ENCODE measurements around the gene MUC16. TPM values are rescaled to one million over a fixed set of nuclear protein-coding genes. Genes with fewer than 3 reads are reported as not detected.
"Not testable (repeated sequence)": the region's sequence is repeated elsewhere in the genome, so short reads cannot be mapped to it uniquely, and the experiment has no call there.

The MUC16 gene
- not detected for total RNA-seq
- polyA plus RNA-seq = not detected

- Mint-ChIP-seq H3K4me1 (no peaks in the 10 kb centered on the region), H3K36me3 (no peaks in the 10 kb centered on the region), H3K4me3 (peak within 1 kb of the TSS in 4 of 8 donors; percentile 10 to 64 (median 39)), H3K27ac (peak within 1 kb of the TSS in 1 of 7 donors; percentile 47), H3K9me3 (peaks cover 0 to 6% (median 0%) of the 10 kb centered on the region in 8 donors), H3K27me3 (peaks cover 3 to 11% of the 10 kb centered on the region in 2 donors)
- H3K4me3 ChIP-seq (ENCODE audit: low read length in 2 of 2) = no peak within 1 kb of the TSS
- H3K9me3 ChIP-seq (ENCODE audit: control insufficient read depth in 1 of 2, low read length in 2 of 2) = no peaks in the 10 kb centered on the region
- no peaks in the 10 kb centered on the region for H3K4me1 ChIP-seq (ENCODE audit: insufficient read depth, low read length)
- intact Hi-C loops (cut with micrococcal nuclease) = no loop called here
- H3K36me3 ChIP-seq (ENCODE audit: insufficient read depth, low read length) = no peaks in the 10 kb centered on the region
- H3K27ac ChIP-seq (ENCODE audit: low read depth, low read length) = no peak within 1 kb of the TSS
- H3K27me3 ChIP-seq (ENCODE audit: insufficient read depth, low read length) = no peaks in the 10 kb centered on the region
- ChIA-PET POLR2A (ENCODE audit: partially characterized antibody) (no interaction called here), CTCF (ENCODE audit: partially characterized antibody) (no interaction called here)
- no peak for DNase-seq
These were observed at the start of gene MUC16 for GRCh38 chr19:9009935-9010651. Gene MUC16 (minus strand): TSS chr19:9010409.

- H3K27me3 Mint-ChIP-seq = peaks cover 2 to 6% of the 10 kb centered on the region in 2 donors
- Histone ChIP-seq H3K4me1 (ENCODE audit: insufficient read depth, low read length) (no peaks in the 10 kb centered on the region), H3K4me3 (ENCODE audit: low read length in 2 of 2) (no peak overlapping the region), H3K9me3 (ENCODE audit: control insufficient read depth in 1 of 2, low read length in 2 of 2) (no peaks in the 10 kb centered on the region), H3K27ac (ENCODE audit: low read depth, low read length) (no peak overlapping the region), H3K27me3 (ENCODE audit: insufficient read depth, low read length) (no peaks in the 10 kb centered on the region), H3K36me3 (ENCODE audit: insufficient read depth, low read length) (no peaks in the 10 kb centered on the region)
- CTCF ChIA-PET (ENCODE audit: partially characterized antibody) = no interaction called here
- no peak overlapping the region for H3K4me3 Mint-ChIP-seq
- peaks cover 0 to 6% (median 0%) of the 10 kb centered on the region in 8 donors for H3K9me3 Mint-ChIP-seq
- no peak for DNase-seq
- peaks cover 0 to 3% (median 0%) of the 10 kb centered on the region in 4 donors for H3K4me1 Mint-ChIP-seq
- intact Hi-C loops (cut with micrococcal nuclease) = no loop called here
- H3K36me3 Mint-ChIP-seq = no peaks in the 10 kb centered on the region
- H3K27ac Mint-ChIP-seq = no peak overlapping the region
- POLR2A ChIA-PET (ENCODE audit: partially characterized antibody) = no interaction called here
These were observed 48.9 kb upstream of the MUC16 start for GRCh38 chr19:9058905-9059667.

GRCh38 chr19:9057505-9058258 is 47.5 kb upstream of the MUC16 start:
- no peaks in the 10 kb centered on the region for H3K9me3 ChIP-seq (ENCODE audit: control insufficient read depth in 1 of 2, low read length in 2 of 2)
- POLR2A ChIA-PET (ENCODE audit: partially characterized antibody) = no interaction called here
- Mint-ChIP-seq H3K36me3 (no peaks in the 10 kb centered on the region), H3K27me3 (peaks cover 2 to 6% of the 10 kb centered on the region in 2 donors), H3K4me1 (peaks cover 0 to 3% (median 0%) of the 10 kb centered on the region in 4 donors), H3K4me3 (no peak overlapping the region), H3K9me3 (peaks cover 0 to 6% (median 0%) of the 10 kb centered on the region in 8 donors), H3K27ac (no peak overlapping the region)
- DNase-seq = no peak
- CTCF ChIA-PET (ENCODE audit: partially characterized antibody) = no interaction called here
- H3K4me1 ChIP-seq (ENCODE audit: insufficient read depth, low read length) = no peaks in the 10 kb centered on the region
- no peak overlapping the region for H3K4me3 ChIP-seq (ENCODE audit: low read length in 2 of 2)
- intact Hi-C loops (cut with micrococcal nuclease) = no loop called here
- no peaks in the 10 kb centered on the region for H3K36me3 ChIP-seq (ENCODE audit: insufficient read depth, low read length)
- no peak overlapping the region for H3K27ac ChIP-seq (ENCODE audit: low read depth, low read length)
- no peaks in the 10 kb centered on the region for H3K27me3 ChIP-seq (ENCODE audit: insufficient read depth, low read length)

- H3K27ac Mint-ChIP-seq; H3K36me3 Mint-ChIP-seq; H3K27me3 ChIP-seq (ENCODE audit: insufficient read depth, low read length); H3K9me3 Mint-ChIP-seq; H3K4me3 Mint-ChIP-seq; H3K4me1 Mint-ChIP-seq; intact Hi-C loops (cut with micrococcal nuclease); H3K27me3 Mint-ChIP-seq; POLR2A ChIA-PET (ENCODE audit: partially characterized antibody); H3K36me3 ChIP-seq (ENCODE audit: insufficient read depth, low read length); H3K4me1 ChIP-seq (ENCODE audit: insufficient read depth, low read length); H3K9me3 ChIP-seq (ENCODE audit: control insufficient read depth in 1 of 2, low read length in 2 of 2); DNase-seq; H3K4me3 ChIP-seq (ENCODE audit: low read length in 2 of 2); H3K27ac ChIP-seq (ENCODE audit: low read depth, low read length); CTCF ChIA-PET (ENCODE audit: partially characterized antibody): not testable (repeated sequence)
These were observed 45.9 kb upstream of the MUC16 start for GRCh38 chr19:9056131-9056530.

GRCh38 chr19:9054765-9055164 is 44.6 kb upstream of the MUC16 start:
- intact Hi-C loops (cut with micrococcal nuclease) = no loop called here
- Mint-ChIP-seq H3K4me3 (no peak overlapping the region), H3K4me1 (peaks cover 0 to 3% (median 0%) of the 10 kb centered on the region in 4 donors), H3K36me3 (no peaks in the 10 kb centered on the region), H3K27me3 (peaks cover 2 to 6% of the 10 kb centered on the region in 2 donors), H3K27ac (no peak overlapping the region), H3K9me3 (peaks cover 0 to 4% (median 0%) of the 10 kb centered on the region in 8 donors)
- no peaks in the 10 kb centered on the region for H3K9me3 ChIP-seq (ENCODE audit: control insufficient read depth in 1 of 2, low read length in 2 of 2)
- CTCF ChIA-PET (ENCODE audit: partially characterized antibody) = no interaction called here
- POLR2A ChIA-PET (ENCODE audit: partially characterized antibody) = no interaction called here
- H3K36me3 ChIP-seq (ENCODE audit: insufficient read depth, low read length) = no peaks in the 10 kb centered on the region
- H3K4me1 ChIP-seq (ENCODE audit: insufficient read depth, low read length) = no peaks in the 10 kb centered on the region
- no peaks in the 10 kb centered on the region for H3K27me3 ChIP-seq (ENCODE audit: insufficient read depth, low read length)
- no peak overlapping the region for H3K27ac ChIP-seq (ENCODE audit: low read depth, low read length)
- no peak for DNase-seq
- H3K4me3 ChIP-seq (ENCODE audit: low read length in 2 of 2) = no peak overlapping the region

- no peaks in the 10 kb centered on the region for H3K36me3 ChIP-seq (ENCODE audit: insufficient read depth, low read length)
- CTCF ChIA-PET (ENCODE audit: partially characterized antibody) = interaction anchor here (1.4 kb wide), 1 partner anchor 10 kb away, joined by 4 read pairs; no protein-coding TSS in a partner anchor
- peaks cover 2 to 6% of the 10 kb centered on the region in 2 donors for H3K27me3 Mint-ChIP-seq
- intact Hi-C loops (cut with micrococcal nuclease) = no loop called here
- no peak for DNase-seq
- peaks cover 0 to 4% (median 0%) of the 10 kb centered on the region in 8 donors for H3K9me3 Mint-ChIP-seq
- no peak overlapping the region for H3K27ac ChIP-seq (ENCODE audit: low read depth, low read length)
- no peak overlapping the region for H3K4me3 ChIP-seq (ENCODE audit: low read length in 2 of 2)
- H3K9me3 ChIP-seq (ENCODE audit: control insufficient read depth in 1 of 2, low read length in 2 of 2) = no peaks in the 10 kb centered on the region
- peaks cover 0 to 3% (median 0%) of the 10 kb centered on the region in 4 donors for H3K4me1 Mint-ChIP-seq
- no peaks in the 10 kb centered on the region for H3K36me3 Mint-ChIP-seq
- H3K4me3 Mint-ChIP-seq = no peak overlapping the region
- H3K27ac Mint-ChIP-seq = no peak overlapping the region
- H3K27me3 ChIP-seq (ENCODE audit: insufficient read depth, low read length) = no peaks in the 10 kb centered on the region
- POLR2A ChIA-PET (ENCODE audit: partially characterized antibody) = no interaction called here
- no peaks in the 10 kb centered on the region for H3K4me1 ChIP-seq (ENCODE audit: insufficient read depth, low read length)
These were observed 44.0 kb upstream of the MUC16 start for GRCh38 chr19:9054207-9054606.

GRCh38 chr19:9053674-9054073 is 43.5 kb upstream of the MUC16 start:
- DNase-seq; H3K27me3 Mint-ChIP-seq; POLR2A ChIA-PET (ENCODE audit: partially characterized antibody); H3K9me3 Mint-ChIP-seq; H3K4me1 ChIP-seq (ENCODE audit: insufficient read depth, low read length); H3K4me3 ChIP-seq (ENCODE audit: low read length in 2 of 2); H3K27ac Mint-ChIP-seq; H3K9me3 ChIP-seq (ENCODE audit: control insufficient read depth in 1 of 2, low read length in 2 of 2); H3K4me3 Mint-ChIP-seq; H3K36me3 Mint-ChIP-seq; H3K27me3 ChIP-seq (ENCODE audit: insufficient read depth, low read length); intact Hi-C loops (cut with micrococcal nuclease); H3K4me1 Mint-ChIP-seq; H3K27ac ChIP-seq (ENCODE audit: low read depth, low read length); H3K36me3 ChIP-seq (ENCODE audit: insufficient read depth, low read length): not testable (repeated sequence)
- CTCF ChIA-PET (ENCODE audit: partially characterized antibody) = interaction anchor here (1.4 kb wide), 1 partner anchor 10 kb away, joined by 4 read pairs; no protein-coding TSS in a partner anchor

Measured in CD4-positive, alpha-beta memory T cell (primary cell).